GM21723 (cell line): ENCODE measurements around the gene INHBE.
"Not testable (repeated sequence)": the region's sequence is repeated elsewhere in the genome, so short reads cannot be mapped to it uniquely, and the experiment has no call there.

ENCODE experiments used
- ATAC-seq: cut with Tn5 transposase; IDR thresholded peaks from one replicate; pipeline ENCODE4 v1.9.1; 2021; ENCODE audit warnings: mild to moderate bottlenecking, moderate library complexity; ENCODE audit not compliant: unreplicated experiment

The INHBE gene, protein sequence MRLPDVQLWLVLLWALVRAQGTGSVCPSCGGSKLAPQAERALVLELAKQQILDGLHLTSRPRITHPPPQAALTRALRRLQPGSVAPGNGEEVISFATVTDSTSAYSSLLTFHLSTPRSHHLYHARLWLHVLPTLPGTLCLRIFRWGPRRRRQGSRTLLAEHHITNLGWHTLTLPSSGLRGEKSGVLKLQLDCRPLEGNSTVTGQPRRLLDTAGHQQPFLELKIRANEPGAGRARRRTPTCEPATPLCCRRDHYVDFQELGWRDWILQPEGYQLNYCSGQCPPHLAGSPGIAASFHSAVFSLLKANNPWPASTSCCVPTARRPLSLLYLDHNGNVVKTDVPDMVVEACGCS

DNA sequence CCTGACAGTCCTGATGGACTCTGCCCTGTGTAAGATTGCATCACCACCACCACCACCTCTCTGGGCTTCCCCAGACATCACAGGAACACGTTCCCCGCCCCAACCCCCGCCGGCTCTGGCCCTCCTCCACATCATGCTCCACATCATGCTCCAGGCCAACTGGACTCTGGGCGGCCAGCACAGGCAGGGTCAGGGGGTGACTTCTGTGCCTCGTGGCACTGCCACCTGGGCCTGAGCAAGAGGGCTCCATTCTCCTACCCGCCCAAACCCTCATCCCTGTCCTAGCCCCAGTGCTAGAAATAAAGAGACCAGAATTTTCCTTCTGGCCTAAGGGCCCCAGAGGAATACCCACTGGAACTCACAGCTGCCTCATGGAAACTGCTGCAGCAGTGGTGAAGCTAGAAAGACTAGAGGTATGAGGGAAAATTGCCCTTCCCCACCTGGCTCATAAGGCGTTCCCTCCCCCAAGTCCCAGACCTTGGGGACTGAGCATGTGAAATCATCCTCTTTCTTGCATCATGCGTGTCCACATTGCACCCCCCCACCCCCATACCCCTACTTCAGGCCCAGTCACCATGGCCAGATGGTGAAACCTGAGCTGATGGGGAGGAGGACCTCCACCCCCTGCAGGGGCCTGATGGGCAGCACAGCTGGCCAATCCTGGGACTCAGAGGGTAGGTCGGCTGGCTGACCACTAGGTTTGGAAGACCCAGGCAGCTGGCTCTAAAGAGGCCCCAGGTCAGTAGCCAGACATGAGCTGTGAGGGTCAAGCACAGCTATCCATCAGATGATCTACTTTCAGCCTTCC lies at the start of gene INHBE:
INHBE (plus strand) TSS at position 742 of the 808 bp plus-strand sequence. CDS start 230 bp downstream, outside the sequence.
- no peak for ATAC-seq

DNA sequence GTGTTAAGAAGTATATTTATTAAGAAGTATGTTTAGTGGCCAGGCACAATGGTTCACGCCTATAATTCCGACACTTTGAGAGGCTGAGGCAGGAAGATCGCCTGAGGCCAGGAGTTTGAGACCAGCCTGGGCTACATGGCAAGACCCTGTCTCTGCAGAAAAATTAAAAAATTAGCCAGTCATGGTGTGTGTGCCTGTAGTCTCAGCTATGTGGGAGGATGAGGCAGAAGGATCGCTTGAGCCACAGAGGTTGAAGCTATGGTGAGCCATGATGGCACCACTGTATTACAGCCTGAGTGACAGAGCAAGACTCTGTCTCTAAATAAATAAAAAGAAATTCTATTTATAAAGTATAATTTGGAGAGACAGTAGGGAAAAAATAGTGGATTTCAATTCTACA lies 44.6 kb upstream of the INHBE start:
- no peak for ATAC-seq

DNA sequence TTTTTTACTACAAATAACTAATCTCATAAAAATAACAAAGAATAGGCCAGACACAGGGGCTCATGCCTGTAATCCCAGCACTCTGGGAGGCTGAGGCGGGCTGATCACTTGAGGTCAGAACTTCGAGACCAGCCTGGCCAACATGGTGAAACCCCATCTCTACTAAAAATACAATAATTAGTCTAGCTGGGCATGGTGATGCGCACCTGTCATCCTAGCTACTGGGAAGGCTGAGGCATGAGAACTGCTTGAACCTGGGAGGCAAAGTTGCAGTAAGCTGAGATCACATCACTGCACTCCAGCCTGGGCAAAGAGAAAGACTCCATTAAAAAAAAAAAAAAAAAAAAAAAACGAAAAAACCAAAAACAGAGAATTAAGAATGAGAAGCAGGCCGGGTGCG lies 40.9 kb upstream of the INHBE start:
- not testable (repeated sequence) for ATAC-seq

DNA sequence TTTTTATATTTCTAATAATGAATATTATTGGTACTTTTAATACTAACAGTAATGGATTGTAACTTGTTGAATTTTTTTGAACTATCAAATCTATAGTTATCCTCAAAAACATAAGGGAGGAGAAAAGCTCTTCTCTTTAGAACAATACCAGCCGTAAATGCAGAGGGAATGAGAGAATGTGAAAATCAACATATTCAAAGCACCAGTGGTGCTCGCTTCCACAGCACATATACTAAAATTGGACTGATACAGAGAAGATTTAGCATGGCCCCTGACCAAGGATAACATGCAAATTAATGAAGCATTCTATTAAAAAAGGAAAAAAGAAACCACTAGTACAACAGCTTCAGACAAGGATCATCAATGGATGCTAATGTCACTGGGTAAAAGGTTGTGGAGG lies 40.0 kb upstream of the INHBE start:
- ATAC-seq = no peak

DNA sequence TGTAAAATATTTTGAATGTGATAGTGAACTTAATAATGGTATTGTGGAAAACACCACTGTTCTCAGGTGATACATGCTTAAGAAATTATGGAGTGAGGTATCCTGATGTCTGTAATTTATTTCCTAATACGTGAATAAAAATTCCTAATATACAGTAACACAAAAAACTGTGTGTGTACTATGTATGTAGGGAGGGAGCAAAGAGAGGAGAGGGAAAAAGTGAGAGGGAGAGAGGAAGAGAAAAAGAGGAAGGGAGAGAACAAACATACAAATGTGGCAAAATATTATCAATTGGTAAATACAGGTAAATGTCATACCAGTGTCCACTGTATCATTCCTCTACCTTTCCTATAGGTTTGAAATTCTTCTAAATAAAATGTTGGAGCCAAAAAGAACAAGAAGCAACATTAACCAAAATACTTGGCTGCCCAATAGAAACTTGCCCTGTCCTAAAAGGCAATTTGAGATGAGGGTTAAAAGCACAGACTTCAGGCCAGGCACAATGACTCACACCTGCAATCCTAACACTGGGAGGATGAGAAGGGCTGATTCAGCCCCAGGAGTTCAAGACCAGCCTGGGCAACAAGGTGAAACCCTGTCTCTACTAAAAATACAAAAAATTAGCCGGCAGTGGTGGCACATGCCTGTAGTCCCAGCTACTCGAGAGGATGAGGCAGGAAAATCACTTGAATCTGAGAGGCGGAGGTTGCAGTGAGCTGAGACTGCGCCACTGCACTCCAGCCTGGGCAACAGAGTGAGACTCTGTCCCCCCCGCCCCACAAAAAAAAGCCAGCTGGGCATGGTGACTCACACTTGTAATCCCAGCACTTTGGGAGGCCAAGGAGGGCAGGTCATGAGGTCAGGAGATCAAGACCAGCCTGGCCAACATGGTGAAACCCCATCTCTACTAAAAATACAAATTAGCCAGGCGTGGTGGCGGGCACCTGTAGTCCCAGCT lies 38.8 kb upstream of the INHBE start:
- no peak for ATAC-seq

DNA sequence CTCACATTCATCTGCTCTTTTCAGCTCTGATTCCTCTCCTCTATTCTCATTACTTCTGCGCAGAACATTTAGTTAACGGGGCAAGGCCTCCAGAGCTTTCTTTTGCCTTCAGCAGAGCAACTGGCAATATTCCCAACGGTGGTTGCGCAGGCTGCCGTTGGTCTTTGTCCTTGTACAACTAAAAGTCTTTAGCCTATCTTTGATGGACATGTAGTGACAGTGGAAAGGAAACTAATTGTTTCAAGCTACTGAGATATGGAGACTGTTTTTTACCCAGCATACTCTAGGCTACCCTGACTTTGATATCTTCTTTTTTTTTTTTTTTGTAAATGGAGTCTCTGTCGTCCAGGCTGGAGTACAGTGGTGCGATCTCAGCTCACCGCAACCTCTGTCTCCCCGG lies 36.9 kb upstream of the INHBE start:
- no peak for ATAC-seq

DNA sequence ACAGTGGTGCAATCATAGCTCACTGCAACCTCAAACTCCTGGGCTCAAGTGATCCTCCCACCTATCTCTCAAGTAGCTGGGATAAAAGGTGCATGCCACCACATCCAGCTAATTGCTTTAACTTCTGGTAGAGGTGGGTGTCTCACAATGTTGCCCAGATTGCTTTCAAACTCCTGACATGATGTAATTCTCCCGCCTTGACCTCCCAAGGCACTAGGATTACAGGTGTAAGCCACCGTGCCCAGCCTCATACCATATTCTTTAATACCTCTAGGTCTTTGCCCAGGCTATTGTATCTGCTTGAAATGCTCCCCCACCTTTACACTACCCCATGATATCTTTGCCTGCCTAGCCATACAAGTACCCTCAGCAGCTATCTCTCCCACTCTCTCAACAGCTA lies 35.6 kb upstream of the INHBE start:
- ATAC-seq = no peak

DNA sequence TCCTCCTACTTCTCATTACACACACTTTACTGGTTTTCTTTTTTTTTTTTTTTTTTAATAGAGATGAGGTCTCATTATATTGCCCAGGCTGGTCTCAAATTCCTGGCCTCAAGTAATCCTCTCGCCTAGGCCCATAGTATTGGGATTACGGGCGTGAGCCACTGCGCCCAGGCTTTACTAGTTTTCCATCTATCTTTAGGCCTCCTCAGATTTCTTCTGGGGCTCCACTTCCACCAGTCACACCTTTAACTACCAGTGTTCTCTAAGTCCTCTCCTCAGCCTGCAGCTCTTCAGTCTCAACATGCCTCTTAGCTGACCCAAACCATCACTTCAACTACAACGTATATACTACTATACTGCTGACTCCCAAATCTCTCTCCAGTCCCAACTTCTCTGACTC lies 34.6 kb upstream of the INHBE start:
- ATAC-seq = no peak

DNA sequence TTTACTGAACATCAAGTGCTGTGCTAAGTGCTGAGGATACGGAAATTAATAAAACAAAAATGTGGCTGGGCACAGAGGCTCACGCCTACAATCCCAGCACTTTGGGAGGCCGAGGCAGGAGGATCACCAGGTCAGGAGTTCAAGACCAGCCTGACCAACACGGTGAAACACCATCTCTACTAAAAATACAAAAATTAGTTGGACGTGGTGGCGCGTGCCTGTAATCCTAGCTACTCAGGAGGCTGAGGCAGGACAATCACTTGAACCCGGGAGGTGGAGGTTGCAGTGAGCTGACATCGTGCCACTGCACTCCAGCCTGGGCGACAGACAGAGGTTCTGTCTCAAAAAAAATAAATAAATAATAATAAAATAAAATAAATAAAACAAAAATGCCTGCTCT lies 28.2 kb upstream of the INHBE start:
- not testable (repeated sequence) for ATAC-seq

DNA sequence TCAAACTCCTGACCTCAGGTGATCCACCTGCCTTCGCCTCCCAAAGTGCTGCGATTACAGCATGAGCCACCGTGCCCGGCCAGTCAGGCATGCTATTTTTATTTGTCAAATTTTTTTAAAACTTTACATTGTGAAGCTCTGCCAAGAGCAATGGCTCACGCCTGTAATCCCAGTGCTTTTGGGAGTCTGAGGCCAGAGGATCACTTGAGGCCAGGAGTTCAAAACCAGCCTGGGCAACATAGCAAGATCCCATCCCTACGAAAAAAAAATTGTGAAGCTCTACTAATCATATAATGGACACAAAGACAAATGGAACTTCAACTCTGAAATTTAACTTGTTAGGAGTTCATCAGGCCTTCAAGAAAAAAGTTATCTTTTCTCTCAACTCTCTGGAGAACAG lies 26.1 kb upstream of the INHBE start:
- ATAC-seq = no peak

DNA sequence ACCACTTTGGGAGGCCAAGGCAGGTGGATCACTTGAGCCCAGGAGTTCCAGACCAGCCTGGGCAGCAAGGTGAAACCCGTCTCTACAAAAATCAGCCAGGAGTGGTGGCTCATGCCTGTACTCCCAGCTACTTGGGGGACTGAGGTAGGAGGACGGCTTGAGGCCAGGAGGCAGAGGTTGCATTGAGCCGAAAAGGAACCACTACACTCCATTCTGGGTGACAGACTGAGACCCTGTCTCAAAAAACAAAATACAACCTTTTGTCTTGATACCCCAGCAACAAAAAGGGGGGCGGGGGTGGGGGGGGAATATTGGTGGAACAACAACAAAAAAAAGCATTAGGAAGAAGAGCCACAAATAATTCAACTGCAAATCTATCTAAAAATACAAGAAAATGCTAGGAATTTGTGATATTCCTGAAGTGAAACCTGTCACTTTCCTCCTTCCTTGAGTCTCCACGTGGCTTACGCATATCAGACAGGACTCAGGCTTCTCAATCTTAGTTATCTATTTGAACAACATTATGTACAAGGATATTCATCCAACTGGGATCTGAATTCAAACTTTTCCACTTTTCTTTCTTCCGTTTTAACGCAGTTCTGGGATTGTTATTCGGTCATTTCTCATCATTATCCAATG lies 25.5 kb upstream of the INHBE start:
- no peak for ATAC-seq

DNA sequence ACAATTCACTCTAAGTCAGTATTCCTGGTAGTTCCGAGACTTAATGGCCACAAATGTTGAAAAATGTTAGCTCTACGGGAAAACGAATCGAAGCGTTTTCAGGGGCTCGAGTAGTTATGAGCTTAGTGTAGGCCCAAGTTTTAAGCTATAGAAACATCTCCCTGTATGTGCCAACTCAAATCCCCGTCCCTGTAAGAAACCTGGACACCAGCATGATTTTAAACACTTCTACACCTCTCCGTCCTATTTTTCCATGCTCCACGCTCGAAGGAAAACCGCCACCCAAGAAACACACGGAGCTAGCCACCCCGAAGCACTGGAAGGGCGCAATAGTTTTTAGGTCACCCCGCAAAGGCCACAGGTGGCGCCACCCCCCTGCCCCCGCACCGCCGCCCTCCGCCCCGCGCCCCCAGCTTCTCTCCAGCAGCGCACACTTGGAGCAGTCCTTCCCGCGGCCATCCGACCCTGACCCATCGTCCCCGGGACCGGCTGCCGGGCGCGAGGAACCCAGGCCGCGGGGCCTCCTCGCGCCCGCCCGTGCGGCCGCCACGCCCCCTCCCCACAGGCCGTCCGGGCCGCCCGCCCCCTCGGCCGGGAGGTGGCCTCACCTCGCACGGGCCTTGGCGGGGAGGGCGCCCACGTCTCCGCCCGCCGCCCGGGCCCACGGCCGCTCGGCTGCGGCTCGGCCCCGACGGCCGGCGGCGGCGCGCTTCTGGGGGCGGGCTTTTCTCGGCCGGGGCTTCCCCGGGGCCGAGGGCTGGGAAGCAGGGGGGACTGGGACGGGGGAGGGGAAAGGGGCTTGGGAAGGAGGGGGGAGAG lies 24.8 kb upstream of the INHBE start:
- ATAC-seq = peak; percentile 57

DNA sequence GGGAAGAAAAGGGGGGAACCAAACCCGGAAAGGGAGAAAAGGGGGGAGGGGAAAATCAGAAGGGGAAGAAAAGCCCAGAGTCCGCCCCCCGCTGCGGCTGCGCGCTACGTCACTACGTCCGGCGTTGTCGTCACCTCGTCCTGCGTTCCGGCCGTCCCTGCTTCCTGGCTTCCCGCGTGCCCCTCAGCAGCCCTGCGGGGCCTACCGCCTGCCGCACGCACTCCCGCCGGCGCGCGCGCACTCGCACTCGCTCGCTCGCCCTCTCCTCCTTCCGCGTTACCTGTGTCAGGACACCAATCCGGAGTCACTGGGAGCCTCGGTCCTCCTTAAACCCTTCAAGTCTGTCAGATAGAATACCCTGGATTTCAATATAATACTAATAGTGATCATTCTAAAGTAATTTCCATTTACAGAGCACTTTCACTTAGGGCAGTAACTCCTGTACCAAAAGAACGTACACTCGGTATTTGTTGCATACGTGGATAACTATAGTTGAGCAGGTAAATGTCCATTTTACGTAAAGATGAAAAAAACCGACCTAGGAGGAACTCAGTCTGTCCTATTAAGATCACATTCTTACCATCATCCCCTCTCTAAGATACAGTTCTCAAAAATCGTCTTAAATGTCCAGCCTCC lies 24.1 kb upstream of the INHBE start, which contains the start of gene R3HDM2:
R3HDM2 (minus strand) TSS at position 113 of the 636 bp plus-strand sequence. CDS start 120,615 bp downstream, outside the sequence.
- peak; percentile 92 for ATAC-seq

DNA sequence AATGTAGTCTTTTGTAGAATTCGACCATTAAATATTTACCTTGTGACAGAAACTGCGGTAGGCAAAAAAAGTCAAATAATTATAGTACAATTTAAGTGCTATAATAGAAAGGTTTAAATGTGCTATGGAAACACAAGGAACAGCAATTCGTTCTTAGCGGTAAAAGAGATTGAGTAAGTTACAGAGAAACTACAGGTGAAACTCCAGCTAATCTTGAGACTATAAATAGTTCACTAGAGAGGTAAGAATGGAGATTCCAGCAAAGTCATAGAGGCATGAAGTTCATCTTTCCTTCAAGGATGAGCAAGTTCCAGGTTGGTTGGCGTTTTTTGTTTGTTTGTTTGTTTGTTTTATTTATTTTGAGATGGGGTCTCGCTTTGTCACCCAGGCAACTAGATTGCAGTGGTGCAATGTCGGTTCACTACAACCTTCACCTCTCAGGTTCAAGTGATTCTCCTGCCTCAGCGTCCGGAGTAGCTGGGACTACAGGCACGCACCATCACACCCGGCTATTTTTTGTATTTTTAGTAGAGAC lies 23.4 kb upstream of the INHBE start:
- ATAC-seq = no peak

DNA sequence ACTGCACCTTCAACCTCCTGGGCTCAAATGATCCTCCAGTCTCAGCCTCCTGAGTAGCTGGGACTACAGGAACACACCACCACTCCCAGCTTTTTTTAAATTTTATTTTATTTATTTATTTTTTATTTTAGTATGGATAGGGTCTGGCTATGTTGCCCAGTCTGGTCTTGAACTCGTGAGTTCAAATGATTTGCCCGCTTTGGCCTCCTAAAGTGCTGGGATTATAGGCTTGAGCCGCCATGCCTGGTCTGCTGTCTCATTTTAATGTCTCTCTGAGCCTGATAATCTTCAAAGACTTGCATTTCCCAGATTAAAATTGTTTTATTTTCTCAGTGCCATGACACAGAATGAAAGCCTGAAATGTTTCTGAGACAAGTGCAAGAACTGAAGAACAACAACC lies 21.7 kb upstream of the INHBE start:
- ATAC-seq = no peak

DNA sequence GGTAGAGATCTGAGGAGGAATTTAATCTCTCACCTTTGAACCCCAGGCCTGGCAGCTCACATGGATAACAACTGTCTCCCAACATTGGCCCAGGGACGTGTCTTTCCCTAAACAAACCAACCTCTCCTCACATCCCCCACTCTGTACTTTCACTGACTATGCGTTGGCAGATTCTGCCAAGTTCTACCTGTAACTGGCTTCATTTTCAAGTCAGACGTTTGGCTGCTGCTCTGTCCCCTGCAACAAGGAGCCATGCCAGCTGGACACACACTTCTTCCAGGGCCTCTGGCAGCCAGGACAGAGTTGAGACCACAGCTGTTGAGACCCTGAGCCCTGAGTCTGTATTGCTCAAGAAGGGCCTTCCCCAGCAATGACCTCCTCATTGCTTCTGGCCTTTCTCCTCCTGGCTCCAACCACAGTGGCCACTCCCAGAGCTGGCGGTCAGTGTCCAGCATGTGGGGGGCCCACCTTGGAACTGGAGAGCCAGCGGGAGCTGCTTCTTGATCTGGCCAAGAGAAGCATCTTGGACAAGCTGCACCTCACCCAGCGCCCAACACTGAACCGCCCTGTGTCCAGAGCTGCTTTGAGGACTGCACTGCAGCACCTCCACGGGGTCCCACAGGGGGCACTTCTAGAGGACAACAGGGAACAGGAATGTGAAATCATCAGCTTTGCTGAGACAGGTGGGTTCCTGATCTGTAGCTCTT lies 20.4 kb upstream of the INHBE start, which contains the start of gene INHBC:
INHBC (plus strand) TSS at position 268 of the 707 bp plus-strand sequence; CDS start at position 371, 103 bp downstream.
- no peak for ATAC-seq

DNA sequence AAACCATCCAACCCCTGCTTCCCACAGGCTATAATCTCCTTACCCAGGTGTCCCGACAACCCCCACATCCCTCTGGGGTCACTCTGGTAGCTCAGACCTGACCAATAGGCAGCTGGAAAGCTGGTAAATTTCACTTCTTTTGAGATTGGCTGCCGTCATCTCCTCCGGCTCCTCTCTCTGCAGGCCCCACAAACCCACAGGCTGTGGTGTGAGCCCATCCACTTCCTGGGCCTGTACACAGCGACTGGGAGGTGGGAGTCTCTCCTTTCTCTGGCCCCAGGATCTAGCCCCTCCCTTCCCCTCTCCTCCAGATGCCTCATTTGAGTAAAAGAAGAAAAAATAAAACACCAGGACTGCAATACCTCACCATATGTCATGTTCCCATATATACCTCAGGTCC lies 19.8 kb upstream of the INHBE start:
- ATAC-seq = no peak

DNA sequence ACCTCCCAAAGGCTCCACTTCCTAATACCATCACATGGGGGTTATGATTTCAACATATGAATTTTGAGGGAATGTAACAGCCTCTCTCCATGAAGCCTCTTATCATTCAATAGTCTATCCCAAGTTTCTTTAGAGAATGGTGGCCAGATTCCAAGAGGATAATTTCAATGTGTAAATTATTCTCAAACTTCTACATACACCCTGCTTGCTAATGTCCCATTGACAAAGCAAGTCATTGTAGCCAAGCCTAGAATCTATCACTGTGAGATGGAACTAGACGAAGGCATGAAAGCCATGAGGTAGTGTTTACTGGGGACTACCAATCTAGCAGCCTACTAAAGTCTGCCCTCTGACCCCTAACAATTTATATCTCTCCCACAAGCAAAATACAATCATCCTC lies 16.7 kb upstream of the INHBE start:
- no peak for ATAC-seq
